IPS-20b (cell line): Measurements from ENCODE around the gene NECTIN2.

Experiments
- H3K27ac ChIP-seq: one replicate; pipeline ENCODE4 v1.5.1; 2013; ENCODE audit warnings: low read length
- H3K27me3 ChIP-seq: 2 replicates; pipeline ENCODE4 v1.6.1; 2013; ENCODE audit warnings: mild to moderate bottlenecking, low read length, inconsistent platforms; ENCODE audit not compliant: insufficient read depth
- H3K36me3 ChIP-seq: 2 replicates; pipeline ENCODE4 v1.6.1; 2013; ENCODE audit warnings: low read depth, mild to moderate bottlenecking, inconsistent platforms, low read length, moderate library complexity; ENCODE audit not compliant: insufficient read depth
- H3K4me1 ChIP-seq: 2 replicates; pipeline ENCODE4 v1.6.1; 2013; ENCODE audit warnings: mild to moderate bottlenecking, control low read depth, inconsistent platforms, low read length, moderate library complexity; ENCODE audit not compliant: insufficient read depth
- H3K4me3 ChIP-seq: 2 replicates; pipeline ENCODE4 v1.5.1; 2013; ENCODE audit warnings: mild to moderate bottlenecking, low read length, inconsistent platforms
- H3K9ac ChIP-seq: 2 replicates; pipeline ENCODE4 v1.6.1; 2013; ENCODE audit warnings: low read depth, mild to moderate bottlenecking, inconsistent platforms, low read length, moderate library complexity
- H3K9me3 ChIP-seq: 2 replicates; pipeline ENCODE4 v1.6.1; 2013; ENCODE audit warnings: mild to moderate bottlenecking, low read depth, low read length, inconsistent platforms; ENCODE audit not compliant: insufficient read depth

Gene NECTIN2

GRCh38 chr19:44892932-44893331 lies 46.8 kb downstream of the NECTIN2 start:
- H3K27me3 ChIP-seq: no peaks in the 10 kb centered on the region
- peaks cover 64% of the 10 kb centered on the region for H3K36me3 ChIP-seq
- H3K4me3 ChIP-seq: peak overlapping the region; percentile 99; the same call in 1 of the 2 replicates
- H3K27ac ChIP-seq: no peak overlapping the region
- no peak overlapping the region for H3K9ac ChIP-seq
- no peaks in the 10 kb centered on the region for H3K4me1 ChIP-seq
- no peaks in the 10 kb centered on the region for H3K9me3 ChIP-seq

GRCh38 chr19:44893332-44894051 lies 47.4 kb downstream of the NECTIN2 start:
- Histone ChIP-seq H3K9me3 (no peaks in the 10 kb centered on the region), H3K4me1 (no peaks in the 10 kb centered on the region), H3K27me3 (no peaks in the 10 kb centered on the region), H3K9ac (no peak overlapping the region), H3K27ac (no peak overlapping the region), H3K4me3 (no peak overlapping the region), H3K36me3 (peaks cover 64% of the 10 kb centered on the region)

- H3K27ac ChIP-seq: no peak overlapping the region
- no peaks in the 10 kb centered on the region for H3K27me3 ChIP-seq
- H3K9ac ChIP-seq: no peak overlapping the region
- no peaks in the 10 kb centered on the region for H3K4me1 ChIP-seq
- H3K9me3 ChIP-seq: no peaks in the 10 kb centered on the region
- no peak overlapping the region for H3K4me3 ChIP-seq
- H3K36me3 ChIP-seq: peaks cover 66% of the 10 kb centered on the region
These were observed 47.9 kb downstream of the NECTIN2 start for GRCh38 chr19:44894052-44894400.

- no peak overlapping the region for H3K27ac ChIP-seq
- H3K4me1 ChIP-seq: no peaks in the 10 kb centered on the region
- no peak overlapping the region for H3K4me3 ChIP-seq
- no peaks in the 10 kb centered on the region for H3K27me3 ChIP-seq
- no peak overlapping the region for H3K9ac ChIP-seq
- H3K9me3 ChIP-seq: no peaks in the 10 kb centered on the region
- peaks cover 75% of the 10 kb centered on the region for H3K36me3 ChIP-seq
These were observed 48.8 kb downstream of the NECTIN2 start for GRCh38 chr19:44894946-44895345.

GRCh38 chr19:44897835-44898234 lies 51.7 kb downstream of the NECTIN2 start:
- Histone ChIP-seq H3K27ac (no peak overlapping the region), H3K4me3 (no peak overlapping the region), H3K4me1 (no peaks in the 10 kb centered on the region), H3K9ac (no peak overlapping the region), H3K9me3 (no peaks in the 10 kb centered on the region), H3K36me3 (peaks cover 96% of the 10 kb centered on the region), H3K27me3 (no peaks in the 10 kb centered on the region)

- H3K36me3 ChIP-seq: peaks cover 75% of the 10 kb centered on the region
- no peak overlapping the region for H3K4me3 ChIP-seq
- H3K27ac ChIP-seq: no peak overlapping the region
- H3K9ac ChIP-seq: no peak overlapping the region
- H3K4me1 ChIP-seq: peaks cover 3% of the 10 kb centered on the region; the same call in 1 of the 2 replicates
- no peaks in the 10 kb centered on the region for H3K9me3 ChIP-seq
- H3K27me3 ChIP-seq: no peaks in the 10 kb centered on the region
These were observed 54.5 kb downstream of the NECTIN2 start for GRCh38 chr19:44900328-44901244.

GRCh38 chr19:44903216-44903601 lies 57.1 kb downstream of the NECTIN2 start:
- Histone ChIP-seq H3K4me1 (peaks cover 3% of the 10 kb centered on the region; the same call in 1 of the 2 replicates), H3K36me3 (peaks cover 65% of the 10 kb centered on the region), H3K27ac (no peak overlapping the region)

GRCh38 chr19:44903602-44904425 lies 57.7 kb downstream of the NECTIN2 start:
- Histone ChIP-seq H3K9ac (peak overlapping the region; percentile 34; the same call in 1 of the 2 replicates), H3K4me3 (no peak overlapping the region), H3K4me1 (peaks cover 3% of the 10 kb centered on the region; the same call in 1 of the 2 replicates), H3K27me3 (no peaks in the 10 kb centered on the region), H3K9me3 (no peaks in the 10 kb centered on the region), H3K36me3 (peaks cover 64% of the 10 kb centered on the region), H3K27ac (no peak overlapping the region)

More at GRCh38 chr19:44903216-44903601, 57.1 kb downstream of the NECTIN2 start:
- H3K9ac ChIP-seq: no peak overlapping the region
- H3K9me3 ChIP-seq: no peaks in the 10 kb centered on the region
- no peak overlapping the region for H3K4me3 ChIP-seq
- no peaks in the 10 kb centered on the region for H3K27me3 ChIP-seq

- no peak overlapping the region; the same call in 1 of the 2 replicates for H3K9ac ChIP-seq
- peaks cover 3% of the 10 kb centered on the region; the same call in 1 of the 2 replicates for H3K4me1 ChIP-seq
- H3K27me3 ChIP-seq: no peaks in the 10 kb centered on the region
- H3K4me3 ChIP-seq: no peak overlapping the region
- H3K9me3 ChIP-seq: no peaks in the 10 kb centered on the region
- no peak overlapping the region for H3K27ac ChIP-seq
- H3K36me3 ChIP-seq: peaks cover 64% of the 10 kb centered on the region
These were observed 58.4 kb downstream of the NECTIN2 start for GRCh38 chr19:44904426-44904994.

GRCh38 chr19:44905437-44906160 lies 59.5 kb downstream of the NECTIN2 start, which contains the start of gene APOE:
APOE (plus strand) TSS chr19:44905796; CDS start chr19:44906625, 829 bp downstream.
- Histone ChIP-seq H3K9ac (peak within 1 kb of the TSS; percentile 97), H3K4me3 (peak within 1 kb of the TSS; percentile 96), H3K27me3 (no peaks in the 10 kb centered on the region), H3K9me3 (no peaks in the 10 kb centered on the region), H3K36me3 (peaks cover 53% of the 10 kb centered on the region), H3K4me1 (peaks cover 3% of the 10 kb centered on the region; the same call in 1 of the 2 replicates), H3K27ac (peak within 1 kb of the TSS; percentile 86)
